ENCODE data around the gene GABBR2.
A peak's percentile ranks its signal among the peaks of the same experiment; 100 is the strongest.

The GABBR2 gene

GRCh38 chr9:98331536-98332259 is 377.0 kb downstream of the GABBR2 start:
- DNase-seq, result no peak

DNA sequence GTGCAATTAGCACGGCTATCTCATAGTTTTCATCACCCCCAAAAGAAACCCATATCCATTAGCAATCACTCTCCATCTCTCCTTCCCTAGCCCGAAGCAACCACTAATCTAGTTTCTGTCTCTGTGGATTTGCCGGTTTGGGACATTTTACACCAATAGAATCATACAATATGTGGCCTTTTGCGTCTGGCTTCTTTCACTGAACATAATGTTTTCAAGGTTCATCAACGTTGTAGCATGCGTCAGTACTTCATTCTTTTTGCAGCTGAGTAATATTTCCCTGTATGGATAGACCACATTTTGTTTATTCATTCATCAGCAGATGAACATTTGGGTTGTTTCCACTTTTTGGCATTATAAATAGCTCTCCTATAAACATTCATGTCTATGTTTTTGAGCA is 377.9 kb downstream of the GABBR2 start:
- DNase-seq, result no peak

DNA sequence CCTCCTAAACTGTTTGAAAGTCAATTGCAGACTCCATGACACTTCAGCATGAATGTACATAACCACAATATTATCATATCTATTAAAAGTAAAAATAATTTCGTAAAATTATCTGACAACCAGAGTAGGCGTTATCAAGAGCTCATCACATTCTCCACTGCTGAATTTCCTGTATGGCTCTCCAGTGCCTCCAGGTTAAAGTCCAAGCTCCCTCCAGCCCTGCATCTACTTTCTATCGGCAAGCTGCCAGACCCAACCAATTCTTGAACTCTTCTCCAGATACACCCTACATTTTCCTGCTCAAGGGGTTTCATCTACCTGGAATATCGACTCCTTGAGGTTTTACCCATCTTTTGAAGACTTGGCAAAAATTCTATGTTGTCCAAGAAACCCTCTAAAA is 378.8 kb downstream of the GABBR2 start:
- DNase-seq, result no peak

DNA sequence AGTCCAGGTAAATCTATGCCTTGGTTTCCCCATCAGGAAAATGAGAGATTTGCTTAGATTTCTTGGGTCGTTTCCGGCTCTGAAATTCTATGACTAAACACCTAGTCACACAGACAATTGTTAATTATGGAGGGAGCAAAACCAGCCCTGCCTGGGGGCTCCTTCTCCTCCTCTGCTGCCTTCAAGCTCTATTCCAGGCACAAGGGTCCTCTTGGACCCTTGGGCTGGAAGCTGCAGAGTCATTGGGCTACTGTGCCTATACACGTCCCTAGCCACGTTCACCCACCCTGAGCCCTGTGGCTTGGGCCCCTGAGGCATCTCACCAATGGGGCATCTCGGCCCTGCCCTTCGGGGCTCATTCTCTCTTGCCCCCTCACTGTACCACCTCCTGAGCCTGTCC is 379.5 kb downstream of the GABBR2 start:
- DNase-seq, result no peak

GRCh38 chr9:98328770-98329169 is 380.0 kb downstream of the GABBR2 start:
- DNase-seq, result no peak

DNA sequence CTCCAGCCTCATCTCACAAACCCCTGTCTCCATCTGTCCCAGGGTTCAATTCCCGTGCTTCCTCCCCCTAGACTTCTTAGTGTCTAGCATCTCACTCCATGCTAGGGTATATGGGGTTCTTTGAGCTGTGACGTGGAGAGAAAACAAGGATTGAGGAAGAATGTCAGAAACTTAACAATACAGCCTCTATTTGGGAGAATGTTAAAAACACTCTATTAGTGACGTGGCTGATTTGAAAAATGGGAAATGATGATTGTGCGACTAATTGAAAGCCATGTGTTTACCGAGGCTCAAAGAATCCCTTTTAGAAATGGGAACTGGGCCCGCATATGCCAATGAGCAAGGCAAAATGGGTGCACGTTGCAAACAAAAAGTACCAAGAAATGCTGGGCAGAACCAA is 380.6 kb downstream of the GABBR2 start:
- DNase-seq, result no peak

- DNase-seq, result no peak
These were observed 381.5 kb downstream of the GABBR2 start for GRCh38 chr9:98327249-98327561.

DNA sequence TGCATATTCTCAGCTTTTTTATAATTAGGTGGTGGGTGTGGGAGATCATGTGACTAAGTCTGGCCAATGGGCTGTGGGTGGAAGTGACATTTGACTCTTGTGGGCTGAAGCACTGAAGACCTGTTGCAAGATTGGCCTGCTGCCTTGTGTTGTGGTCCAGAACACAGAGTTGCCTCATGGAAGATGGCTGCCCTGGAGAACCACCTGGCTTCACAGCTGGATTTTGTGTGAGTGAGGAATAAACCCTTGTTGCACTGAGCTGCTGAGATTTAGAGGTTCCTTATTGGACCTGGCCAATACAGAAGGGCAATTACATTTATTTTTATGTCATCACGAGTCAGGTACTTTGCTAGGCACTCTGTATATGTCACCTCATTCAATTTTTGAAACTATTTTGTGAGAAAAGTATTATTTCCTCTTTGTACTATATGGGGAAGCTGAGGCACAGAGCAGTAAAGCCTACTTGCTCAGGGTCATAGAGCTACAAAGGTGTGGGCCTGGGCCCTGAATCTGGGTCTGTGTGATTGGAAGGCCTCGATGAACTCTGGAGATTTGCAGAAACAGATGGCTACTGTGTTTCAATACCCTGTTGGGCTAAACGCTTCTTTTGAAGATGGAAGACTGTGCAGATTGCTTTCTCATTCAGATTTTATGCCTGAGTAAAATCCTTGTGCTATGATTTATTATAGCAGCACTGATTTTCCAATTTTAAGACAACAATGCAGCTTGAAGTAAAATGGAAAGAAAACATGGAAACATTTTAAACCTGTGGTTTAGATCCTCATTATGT is 382.1 kb downstream of the GABBR2 start:
- no peak for DNase-seq

- no peak for DNase-seq
These were observed 383.9 kb downstream of the GABBR2 start for GRCh38 chr9:98324801-98325200.

DNA sequence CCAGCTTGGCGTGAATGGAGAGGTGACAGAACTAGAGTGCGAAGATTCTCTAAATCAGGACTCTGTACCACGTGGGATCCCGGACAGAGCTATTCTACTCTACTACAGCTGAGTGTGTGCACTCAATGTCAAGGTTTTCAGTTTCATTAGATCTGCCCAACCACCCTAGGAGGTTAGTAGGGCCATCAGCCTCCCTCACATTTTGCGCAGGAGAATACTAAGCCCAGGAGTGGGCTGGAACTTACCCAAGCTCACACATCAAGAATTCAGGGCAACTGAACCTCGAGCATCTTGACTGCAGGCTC is 385.0 kb downstream of the GABBR2 start:
- DNase-seq, result no peak

GRCh38 chr9:98323051-98323830 is 385.5 kb downstream of the GABBR2 start:
- no peak for DNase-seq

DNA sequence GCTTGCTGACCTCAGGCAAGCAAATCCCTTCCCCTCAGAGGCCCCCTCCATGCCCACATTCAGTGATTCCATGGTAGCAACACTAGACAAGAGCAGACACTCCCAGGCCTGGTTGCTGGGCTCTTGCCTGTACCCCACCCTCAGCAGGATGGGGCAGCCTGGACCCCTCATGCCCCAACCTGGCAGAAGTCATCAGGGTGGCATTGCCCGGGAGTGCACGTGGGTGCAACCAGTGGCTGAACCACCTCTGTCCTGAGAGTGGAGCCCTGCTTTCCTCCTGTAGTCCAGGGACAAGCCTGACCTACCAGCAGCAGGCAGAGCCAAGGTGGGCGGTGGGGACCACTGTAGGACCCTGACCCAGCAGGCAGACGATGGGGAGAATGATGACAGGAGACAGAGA is 387.5 kb downstream of the GABBR2 start:
- DNase-seq, result no peak

DNA sequence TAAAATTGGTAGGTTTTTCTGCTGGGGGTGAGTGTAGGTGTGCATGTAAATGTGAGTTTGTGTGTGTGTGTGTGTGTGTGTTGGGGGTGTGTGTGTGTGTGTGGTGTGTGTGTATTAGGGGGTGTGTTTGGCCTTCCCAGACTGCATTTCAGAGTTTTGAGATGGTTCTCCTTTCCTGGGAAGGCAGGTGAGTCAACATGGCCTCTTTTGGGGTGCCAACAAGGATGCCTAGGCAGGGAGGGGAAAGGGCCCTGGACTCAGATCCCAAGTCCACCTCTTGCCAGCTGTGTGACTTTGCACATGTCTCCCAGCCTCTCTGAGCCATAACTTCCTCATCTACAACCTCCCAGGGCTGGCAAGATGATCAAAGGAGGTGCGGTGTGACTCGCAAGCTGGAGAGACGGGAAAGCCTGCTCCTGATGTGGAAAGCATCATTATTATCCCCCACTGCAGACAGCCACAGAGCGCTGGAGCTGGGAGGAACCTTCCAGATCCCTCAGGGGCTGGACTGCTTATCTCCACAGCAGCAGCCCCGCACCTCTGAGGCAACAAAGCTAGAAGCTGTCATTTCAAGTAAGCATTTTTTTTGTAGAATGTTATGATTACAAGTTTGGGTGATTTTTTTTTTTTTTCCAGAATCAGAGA is 389.8 kb downstream of the GABBR2 start:
- DNase-seq, result no peak

DNA sequence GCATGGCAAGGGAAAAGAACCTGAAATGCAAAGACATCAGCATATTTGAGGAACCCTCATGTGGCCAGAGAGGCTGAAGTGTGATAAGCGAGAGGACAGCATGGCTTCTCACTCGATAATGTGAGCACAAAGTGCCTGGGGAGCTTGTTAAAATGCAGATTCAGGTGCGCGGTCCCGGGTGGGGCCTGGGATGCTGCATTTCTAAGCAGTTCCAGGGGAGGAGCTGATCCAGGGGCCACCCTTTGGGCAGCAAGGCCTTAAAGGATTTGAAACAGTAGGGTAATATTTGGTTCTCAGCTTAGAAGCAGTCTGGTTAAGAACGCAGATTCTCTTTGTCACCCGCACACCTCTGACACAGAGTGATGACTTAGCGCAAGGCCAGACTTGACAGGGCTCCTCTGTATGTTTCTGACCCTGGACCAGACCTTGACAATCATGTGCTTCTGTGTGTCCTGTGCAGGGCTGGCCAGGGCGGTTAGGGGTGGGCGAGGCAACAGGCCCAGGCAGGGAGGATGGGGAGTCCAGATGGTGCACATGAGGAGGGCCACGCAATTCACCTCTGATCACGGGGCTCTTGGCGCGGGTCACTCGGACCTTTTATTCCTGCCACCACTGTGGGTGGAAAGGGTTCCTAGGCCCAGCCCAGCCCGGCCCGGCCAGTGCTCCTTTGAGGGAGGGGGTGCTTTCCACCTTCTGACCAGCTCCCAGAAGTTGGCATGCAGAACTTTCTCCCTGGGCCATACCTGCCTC is 390.5 kb downstream of the GABBR2 start:
- DNase-seq, result no peak

DNA sequence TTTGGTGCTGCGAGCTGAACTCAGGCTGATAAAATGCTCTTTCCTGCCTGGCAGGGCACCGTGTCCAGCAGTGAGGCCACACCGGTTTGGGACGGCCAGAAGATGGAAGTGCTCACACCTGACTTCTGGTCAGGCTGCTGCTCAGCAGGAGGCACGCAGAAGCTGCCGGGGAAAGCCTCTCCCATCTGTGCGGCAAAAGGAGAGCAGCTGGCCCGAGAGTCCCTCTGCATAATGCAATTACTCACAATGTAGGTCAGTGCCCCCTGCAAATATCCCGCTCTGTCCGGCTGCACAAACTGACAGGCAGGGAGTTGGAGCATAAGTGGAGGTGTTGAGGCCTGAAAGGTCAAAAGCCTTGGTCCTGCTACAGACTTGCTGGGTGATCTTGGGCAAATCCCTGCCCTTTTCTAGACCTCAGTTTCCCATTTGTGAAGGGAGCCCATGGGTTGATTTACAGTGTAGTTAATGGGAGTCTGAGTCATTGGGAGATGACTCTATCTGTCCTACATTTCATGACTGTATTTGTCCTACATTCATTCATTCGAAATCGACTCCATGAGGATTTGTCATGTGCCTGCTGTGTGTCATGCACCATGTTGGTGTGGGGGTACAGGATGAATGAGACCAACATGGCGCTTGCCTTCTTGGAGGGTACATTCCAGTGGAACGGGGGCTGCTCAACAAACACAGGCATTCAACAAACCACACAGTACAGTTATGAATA is 391.4 kb downstream of the GABBR2 start:
- DNase-seq, result no peak

DNA sequence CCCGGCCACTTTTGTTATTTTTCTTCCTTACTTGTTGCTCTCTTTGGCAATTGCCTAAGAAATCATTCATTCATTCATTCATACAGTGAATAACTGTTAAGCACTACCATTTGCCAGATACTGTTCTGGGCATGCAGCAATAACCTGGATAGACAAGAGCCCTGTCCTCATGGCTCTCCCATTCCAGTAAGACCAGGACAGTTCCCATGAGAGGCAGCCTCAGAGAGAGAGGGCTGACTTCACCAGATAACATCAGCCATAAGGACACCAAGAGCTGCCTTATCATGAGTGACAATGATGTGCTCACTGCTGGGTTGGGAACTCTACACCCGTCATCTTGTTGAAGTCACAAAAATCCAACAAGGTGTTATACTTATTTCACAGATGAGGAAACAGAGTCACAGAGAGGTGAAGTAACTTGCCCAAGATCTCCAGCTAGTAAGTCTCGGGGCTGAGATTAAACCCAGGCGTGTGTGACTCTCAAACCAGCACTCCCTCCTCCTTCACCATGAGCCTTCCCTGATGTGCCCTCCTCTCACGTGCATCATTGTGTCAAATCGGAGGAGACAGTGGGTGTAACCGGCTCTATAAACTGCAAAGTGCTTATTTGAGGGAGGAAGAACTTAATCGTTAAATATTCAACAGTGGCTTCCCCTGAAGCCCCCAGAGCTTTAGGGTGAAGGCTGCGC is 392.1 kb downstream of the GABBR2 start:
- no peak for DNase-seq

- peak; percentile 66 for DNase-seq
These were observed 393.1 kb downstream of the GABBR2 start for GRCh38 chr9:98315551-98316060.

DNA sequence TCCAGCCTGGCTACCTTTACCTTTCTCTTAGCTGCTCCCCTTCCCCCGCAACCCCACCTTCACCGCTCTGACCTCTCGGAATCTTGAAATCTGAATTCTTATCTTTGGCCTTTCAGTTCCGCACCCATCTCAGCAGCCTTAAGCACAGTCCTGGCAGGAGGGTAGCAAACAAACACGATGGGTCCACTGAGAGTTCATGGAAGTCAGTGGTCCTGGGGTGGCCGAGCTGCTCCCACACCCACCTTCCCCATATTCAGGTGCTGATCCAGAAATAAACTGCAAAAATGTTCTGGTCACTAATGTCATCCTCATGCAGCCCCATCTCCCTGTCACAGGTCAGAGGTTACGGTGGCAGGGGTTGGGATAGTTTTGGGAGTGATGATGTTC is 393.7 kb downstream of the GABBR2 start:
- no peak for DNase-seq

- no peak for DNase-seq
These were observed 394.2 kb downstream of the GABBR2 start for GRCh38 chr9:98314381-98315066.

- DNase-seq, result no peak
These were observed 396.4 kb downstream of the GABBR2 start for GRCh38 chr9:98312365-98312764.

DNA sequence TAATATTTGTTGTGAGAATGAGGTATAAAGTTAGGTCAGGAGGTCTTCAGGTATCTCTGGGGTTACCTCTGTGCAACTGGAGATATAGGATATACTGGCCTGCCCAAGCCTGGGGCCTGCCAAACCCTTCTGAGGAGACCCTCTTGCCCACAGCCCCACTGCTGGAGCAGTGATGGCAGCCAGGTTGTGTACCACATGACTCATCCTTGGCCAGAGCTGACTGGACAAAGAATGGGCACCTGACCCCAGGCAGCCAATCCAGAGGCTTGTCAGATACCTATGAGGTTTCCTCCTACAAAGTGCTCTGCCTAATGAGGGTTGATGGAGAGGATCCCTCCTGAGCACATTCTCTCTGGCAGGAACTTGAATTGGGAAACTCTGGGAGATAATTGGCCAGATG is 397.2 kb downstream of the GABBR2 start:
- no peak for DNase-seq
